Measurements from ENCODE around the gene NCKAP1.

DNA sequence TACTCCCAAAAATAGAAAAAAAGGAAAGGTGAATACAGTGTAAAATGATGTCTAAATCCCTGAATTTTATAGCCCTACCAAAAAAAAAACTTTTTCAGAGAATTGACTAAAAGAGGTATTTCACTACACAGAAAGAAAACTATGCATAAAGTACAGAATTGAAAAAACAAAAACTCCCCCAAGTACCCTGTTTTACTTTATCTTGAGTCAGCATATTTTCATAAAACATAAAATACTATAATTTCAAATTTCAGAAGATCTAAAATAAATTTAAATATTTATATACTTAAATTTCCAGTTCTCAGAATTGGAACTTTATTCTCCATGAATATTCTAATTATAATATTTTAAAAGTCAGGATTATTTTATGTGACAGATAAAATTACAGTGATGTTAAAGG lies 10.1 kb downstream of the NCKAP1 start:
- TF ChIP-seq, protein P1, sequence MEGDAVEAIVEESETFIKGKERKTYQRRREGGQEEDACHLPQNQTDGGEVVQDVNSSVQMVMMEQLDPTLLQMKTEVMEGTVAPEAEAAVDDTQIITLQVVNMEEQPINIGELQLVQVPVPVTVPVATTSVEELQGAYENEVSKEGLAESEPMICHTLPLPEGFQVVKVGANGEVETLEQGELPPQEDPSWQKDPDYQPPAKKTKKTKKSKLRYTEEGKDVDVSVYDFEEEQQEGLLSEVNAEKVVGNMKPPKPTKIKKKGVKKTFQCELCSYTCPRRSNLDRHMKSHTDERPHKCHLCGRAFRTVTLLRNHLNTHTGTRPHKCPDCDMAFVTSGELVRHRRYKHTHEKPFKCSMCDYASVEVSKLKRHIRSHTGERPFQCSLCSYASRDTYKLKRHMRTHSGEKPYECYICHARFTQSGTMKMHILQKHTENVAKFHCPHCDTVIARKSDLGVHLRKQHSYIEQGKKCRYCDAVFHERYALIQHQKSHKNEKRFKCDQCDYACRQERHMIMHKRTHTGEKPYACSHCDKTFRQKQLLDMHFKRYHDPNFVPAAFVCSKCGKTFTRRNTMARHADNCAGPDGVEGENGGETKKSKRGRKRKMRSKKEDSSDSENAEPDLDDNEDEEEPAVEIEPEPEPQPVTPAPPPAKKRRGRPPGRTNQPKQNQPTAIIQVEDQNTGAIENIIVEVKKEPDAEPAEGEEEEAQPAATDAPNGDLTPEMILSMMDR (conservative IDR thresholded peaks at IDR 0.05; ENCODE audit: low read depth, low read length): no peak
- no peak for TF ChIP-seq EZH2 (IDR thresholded peaks at IDR 0.05; ENCODE audit: low read length, unreplicated experiment)
